Stimulated activated CD8-positive, alpha-beta memory T cell treated with anti-CD3 and anti-CD28 coated beads, Interleukin-12 subunit alpha, Interleukin-12 subunit beta, amount 100 ng/mL, for 1 hour (primary cell): ENCODE results near the gene PARP3.

Experiments used
- DNase-seq: peaks from one replicate; pipeline ENCODE4 v3.0.0-alpha.2; 2020; ENCODE audit warnings: low read depth

PARP3 gene

DNA sequence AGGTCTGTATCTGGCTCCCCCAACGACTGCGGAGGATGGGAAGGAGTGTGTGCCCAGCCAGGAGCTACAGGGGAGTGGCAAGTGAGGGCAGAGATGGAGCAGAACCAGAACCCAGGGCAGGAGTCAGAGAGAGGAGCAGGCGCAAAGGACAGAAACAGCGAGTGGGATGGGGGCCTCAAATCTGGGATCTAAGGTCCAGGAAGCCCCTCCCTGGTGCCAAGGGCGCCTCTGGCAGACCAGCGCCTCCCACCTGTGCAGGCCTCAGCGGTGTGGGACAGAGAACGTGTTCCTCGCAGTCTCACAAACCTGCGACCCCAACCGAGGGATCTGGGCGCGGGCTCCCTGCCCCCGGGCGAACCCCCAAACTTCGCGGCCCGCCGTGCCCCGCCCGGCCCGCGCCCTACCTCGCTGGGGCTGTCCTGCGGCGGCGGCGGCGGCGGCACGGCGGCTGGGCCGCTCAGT, 24.8 kb downstream of the PARP3 start:
- DNase-seq = no peak

DNA sequence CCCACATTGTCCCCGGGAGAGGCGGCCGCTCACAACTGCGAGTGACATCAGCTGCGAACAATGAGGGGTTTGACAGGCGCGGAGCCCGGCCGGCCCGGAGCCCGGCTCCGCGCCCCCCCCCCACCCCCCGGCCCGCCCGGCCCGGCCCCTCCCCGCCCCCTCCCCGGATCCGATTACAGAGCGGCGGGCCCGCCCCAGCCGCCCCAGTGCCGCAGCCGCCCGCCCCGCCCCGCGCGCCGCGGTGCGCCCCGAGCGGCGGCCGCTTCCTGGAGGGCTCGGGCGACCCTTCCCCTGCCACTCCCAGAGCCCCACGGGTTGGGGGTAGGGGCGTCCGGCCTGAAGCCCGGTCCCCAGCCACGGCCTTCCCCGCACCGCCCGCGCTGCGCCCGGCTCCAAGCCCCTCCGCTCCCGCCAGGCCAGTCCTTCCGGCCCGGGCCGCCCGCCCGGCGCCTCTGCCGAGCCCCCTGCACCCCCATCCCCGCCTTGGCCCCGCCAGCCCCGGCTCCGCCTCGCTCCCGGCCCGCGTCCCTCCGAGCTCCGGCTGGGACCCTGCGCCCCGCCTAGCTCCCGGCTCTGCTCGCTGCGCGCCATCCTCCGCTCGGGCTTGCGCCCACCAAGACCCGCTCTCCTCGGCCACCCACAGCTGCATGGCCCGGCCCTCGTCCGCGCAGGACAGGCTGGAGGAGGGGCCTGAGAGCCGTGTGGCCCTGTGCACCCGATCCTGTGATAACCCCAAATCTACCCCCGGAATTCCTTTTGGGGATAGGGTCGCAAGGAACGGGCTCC, 25.4 kb downstream of the PARP3 start, which contains the start of gene PCBP4:
PCBP4 (minus strand) TSS at position 71 of the 786 bp plus-strand sequence. CDS start 6,214 bp downstream, outside the sequence.
- DNase-seq = no peak

DNA sequence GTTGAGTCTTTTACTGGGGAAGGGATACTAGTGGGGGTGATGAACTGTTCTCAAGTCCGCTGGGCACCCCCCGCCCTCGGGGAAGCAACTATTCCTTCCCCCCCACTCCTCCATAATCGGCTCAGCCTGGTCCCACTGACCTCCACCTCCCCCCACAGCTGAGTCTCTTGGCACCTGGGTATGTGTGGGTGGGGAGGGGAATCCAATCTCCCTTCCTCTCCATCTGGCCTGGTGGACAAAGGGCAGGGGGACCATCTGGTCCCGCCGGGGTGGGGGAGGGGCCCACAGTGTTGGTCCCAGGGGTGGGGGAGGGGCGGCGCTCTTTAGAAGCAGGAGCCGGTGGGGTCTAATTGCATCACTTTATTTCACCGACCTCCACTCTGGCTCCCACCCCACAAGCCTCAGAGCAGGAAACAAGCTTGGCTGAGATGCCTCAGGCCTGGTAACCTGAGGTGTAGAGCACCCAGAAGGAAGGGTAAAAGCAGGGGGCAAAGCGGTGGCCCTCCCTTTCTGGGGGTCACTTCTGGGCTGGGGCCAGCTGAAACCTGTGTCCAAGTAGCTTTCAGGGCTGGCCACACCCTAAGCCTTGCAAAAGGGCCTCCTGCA, 26.1 kb downstream of the PARP3 start:
- no peak for DNase-seq

DNA sequence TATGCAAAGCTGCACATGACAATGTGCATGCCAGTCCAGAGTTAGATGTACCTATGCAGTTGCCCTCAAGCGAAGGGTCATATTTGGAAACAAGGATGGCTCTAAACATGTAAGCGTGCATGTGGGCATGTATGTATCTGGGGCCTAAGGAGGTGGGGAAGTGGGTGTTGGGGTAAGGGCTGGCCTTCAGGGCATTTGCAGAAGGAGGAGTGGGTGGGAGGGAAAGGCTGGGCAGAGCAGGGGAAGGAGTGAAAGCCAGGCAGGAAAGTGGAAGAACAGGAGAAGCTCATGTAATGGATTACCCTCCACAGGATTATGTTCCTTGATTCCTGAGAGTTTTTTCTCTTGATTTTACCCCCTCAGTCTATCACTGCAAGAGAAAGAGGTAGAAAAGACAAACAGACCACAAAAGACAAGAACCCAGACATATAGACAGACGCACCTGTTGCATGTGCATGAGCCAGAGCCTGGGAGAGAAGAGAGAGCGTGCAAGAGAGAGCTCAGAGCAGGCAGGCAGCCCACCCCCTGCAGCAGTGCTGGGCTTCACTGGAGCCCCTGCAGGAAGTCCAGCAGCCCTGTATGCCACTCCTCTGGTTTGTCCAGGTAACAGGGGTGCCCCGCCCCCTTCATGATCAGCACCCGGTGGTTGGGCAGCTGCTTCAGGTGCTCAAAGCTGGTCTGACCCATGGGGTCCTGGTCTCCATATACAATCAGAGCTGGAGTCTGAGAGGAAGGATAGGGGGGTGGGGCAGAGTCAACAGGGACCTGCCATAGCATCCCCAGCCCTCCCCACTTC, 26.9 kb downstream of the PARP3 start:
- DNase-seq = no peak

DNA sequence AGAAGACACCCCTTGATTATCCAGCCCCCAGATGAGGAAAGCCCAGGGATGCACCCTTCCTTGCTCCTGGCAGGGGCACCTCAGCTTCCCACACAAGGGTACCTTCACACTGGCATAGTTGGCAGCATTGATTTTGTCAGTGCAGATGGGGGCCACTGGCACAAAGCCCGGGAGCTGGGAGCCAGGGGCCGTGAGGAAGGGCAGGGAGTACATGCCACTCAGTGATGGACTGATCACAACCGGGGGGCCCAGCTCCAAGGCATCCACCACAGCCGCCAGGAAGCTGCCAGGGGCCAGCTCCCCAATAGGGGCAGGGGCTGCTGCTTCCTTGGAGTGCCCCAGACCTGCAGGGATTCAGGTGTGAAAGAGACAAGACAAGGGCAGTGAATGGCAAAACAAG, 27.7 kb downstream of the PARP3 start:
- no peak for DNase-seq

DNA sequence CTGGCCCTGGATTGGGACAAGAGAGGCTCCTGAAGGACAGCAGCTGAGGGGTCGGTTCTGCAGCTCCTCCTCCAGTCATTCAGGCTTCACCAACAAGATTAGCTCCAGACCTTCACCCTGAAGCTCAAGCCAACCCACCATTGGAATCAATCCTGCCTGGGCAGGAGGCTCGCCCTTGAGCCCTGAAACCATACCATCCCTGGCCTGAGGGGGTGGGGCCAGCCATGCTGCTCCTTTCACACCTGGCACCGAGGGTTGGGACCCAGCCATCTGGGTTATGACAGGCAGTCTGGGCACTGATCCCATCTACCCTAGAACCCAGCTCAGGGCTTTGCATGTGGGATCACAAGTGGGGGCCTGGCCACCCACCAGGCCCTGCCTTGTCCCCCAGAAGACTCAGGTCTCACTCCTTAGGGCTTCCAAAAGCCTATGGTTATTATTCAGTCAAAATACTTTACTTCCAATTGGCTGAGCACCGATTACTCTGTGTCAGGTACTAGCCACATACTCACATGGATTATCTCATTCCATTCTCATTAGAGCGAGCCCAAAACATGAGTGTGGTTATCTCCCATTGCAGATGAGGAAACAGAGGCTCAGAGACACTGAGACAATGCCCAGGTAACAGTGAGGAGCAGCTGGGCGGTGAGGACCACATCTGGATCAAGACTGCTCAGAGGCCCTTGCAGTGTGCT, 28.6 kb downstream of the PARP3 start:
- no peak for DNase-seq

DNA sequence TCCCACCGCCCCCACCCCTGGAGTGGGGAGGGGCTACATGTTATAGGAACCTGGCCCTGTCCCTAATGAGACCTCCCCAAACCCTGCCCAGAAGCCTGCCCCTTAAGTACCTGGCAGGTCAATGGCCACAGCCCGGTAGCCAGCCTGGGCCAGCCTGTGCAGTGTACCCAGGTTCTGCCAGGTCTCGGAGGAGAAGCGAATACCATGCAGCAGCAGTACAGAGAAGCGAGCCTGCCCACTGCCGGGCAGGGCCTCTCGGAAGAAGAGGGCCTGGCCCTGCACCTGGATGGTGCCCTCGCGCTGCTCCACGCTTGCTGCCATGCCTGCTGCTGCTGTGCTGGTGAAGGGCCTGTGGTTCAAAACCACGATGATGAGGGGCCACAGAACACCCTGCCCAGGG, 29.2 kb downstream of the PARP3 start:
- DNase-seq = no peak

DNA sequence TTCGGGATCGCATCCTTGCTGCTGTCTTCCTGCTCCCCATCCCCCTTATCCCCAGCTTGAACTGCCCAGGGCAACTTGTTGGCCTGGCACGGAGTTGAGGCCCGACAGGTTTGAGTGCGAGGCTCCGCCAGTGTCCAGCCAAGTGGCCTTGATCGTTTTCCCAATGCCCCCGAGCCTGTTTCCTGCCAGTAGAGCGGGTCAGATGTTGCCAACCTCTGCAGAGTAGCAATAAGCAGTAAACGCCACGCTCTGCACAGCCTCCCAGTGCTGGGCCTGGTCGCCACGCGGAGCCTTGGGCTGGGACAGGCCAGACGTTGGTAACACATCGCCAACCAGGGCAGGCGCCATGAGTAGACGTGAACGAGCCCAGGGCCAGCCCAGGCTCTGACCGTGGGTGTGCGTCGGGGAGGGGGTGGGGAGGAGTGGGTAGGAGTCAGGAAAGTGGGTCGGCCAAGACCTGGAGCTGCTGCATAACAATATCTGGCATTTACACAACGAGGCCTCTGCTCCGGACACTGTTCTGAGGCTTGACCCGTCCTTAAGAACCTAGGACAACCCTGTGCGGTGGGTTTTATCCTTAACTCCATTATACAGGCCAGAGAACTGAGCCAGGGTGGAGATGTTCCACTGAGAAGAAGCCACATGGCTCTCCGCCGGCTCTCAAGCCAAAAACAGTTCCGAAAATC, 32.3 kb downstream of the PARP3 start:
- no peak for DNase-seq

DNA sequence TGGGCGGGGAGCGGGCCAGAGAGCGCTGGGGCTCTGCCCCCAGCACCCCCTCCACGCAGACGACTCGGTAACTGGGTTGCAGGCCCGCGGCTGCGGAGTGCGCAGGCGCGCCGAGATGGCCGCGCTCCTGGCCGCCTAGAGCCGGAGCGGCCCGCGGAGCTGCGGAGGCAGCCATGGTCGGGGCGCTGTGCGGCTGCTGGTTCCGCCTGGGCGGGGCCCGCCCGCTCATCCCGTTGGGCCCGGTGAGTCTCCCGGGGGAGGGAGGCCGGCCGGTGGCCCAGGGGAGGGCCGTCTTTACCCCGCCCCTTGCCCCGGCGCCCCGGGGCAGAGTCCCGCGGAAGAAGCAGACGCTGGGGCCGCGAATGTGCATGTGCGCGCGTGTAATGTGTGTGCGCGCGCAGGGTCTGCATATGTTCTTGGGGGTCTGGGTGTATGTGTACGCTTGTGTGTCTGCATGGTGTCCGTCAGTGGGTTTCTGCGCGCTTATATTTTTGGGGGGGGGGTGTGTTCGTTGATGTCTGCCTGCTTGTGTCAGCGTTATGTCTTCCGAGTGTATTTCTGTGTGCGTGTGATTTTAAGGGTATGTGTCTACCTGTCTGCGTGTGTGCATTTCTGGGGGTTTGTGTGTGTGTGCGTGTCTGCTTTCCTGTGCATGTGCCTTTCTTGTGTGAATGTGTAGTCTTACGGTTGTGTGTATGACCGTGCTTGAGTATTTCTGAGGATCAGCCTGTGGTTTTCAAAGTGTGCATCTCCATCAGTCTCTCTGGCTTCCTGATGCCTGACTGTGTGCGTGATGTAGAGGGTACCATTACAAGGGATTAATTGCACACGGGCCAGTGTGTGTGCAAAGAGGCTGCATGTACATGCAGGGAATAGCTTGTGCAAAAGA, 33.0 kb downstream of the PARP3 start, which contains the start of gene ABHD14A:
ABHD14A (plus strand) TSS at position 102 of the 889 bp plus-strand sequence; CDS start at position 174, 72 bp downstream.
- DNase-seq = no peak

DNA sequence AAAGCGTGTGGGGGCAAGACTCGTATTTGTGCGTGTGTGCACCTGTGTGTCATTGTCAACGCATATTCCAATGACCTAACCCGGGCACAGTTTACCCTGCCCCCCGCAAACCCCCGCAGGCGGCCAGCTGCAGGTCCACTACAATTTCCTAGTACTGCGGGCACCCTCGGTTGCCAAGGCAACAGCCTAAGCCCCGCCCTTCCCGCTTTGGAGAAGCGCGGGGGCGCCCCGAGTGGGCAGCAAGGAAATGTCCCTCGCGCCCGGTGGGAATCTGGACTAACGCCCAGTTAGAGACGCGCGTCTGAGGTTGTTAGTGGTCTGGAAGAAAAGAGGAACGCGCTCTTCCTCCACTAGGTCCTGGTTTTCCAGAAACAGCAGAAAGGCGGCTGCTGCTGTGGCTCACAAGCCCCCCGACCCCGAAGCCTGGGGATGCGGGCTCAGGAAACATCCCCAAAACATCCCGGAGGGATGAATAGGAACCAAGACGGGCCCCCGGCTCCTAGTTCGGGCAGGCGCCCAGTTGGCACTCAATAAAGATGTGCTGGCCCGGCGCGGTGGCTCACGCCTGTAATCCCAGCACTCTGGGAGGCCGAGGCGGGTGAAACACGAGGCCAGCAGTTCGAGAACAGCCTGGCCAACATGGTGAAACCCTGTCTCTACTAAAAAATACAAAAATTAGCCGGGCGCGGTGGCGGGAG, 33.8 kb downstream of the PARP3 start:
- no peak for DNase-seq

DNA sequence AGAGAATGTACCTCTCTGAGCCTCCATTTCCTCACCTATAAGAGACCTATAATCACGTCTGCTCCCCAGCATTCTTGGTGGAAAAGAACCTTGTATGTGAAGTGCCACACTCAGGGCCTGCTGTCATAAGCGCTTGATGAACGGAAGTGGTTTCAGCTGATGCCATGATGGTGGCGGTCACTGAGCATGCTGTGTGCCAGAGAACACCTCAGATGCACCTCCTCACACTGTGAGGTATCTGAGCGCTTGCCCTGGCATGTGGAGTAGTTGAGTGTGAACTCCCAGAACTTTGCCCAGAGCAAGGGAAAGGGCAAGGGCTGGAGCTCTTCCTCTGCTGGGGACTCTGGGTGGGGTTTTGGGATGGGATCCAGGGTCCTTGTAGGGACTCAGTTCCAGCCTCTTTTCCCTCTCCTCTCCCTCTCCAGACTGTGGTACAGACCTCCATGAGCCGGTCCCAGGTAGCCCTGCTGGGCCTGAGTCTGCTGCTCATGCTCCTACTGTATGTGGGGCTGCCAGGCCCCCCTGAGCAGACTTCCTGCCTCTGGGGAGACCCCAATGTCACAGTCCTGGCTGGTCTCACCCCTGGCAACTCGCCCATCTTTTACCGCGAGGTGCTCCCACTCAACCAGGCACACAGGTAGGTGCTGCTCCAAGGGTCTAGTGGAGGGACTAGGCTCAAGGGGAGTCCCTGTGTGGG, 35.4 kb downstream of the PARP3 start:
- no peak for DNase-seq

DNA sequence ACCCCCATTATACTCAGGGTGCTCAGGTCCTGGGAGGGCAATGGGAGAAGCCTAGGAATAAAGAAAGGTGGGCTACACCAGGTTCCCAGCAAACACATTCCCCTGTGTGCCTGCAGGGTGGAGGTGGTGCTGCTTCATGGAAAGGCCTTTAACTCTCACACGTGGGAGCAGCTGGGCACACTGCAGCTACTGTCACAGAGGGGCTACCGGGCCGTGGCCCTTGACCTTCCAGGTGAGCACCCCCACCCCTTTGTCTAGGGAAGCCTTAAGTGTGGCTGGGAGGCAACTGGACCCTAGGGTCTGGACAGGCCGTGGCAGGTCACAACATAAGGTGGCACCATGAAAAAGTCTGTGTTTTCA, 36.0 kb downstream of the PARP3 start:
- no peak for DNase-seq

DNA sequence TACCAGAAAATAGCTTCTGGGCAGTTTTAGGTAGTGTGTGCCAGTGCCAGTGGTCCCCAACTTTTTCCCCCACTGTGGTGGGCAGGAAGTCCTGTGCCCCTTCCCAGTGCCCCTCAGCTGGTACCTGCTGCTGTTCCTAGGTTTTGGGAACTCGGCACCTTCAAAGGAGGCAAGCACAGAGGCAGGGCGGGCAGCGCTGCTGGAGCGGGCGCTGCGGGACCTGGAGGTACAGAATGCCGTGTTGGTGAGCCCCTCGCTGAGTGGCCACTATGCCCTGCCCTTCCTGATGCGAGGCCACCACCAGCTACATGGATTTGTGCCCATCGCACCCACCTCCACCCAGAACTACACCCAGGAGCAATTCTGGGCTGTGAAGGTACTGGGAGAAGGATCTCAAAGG, 38.1 kb downstream of the PARP3 start:
- DNase-seq = no peak

DNA sequence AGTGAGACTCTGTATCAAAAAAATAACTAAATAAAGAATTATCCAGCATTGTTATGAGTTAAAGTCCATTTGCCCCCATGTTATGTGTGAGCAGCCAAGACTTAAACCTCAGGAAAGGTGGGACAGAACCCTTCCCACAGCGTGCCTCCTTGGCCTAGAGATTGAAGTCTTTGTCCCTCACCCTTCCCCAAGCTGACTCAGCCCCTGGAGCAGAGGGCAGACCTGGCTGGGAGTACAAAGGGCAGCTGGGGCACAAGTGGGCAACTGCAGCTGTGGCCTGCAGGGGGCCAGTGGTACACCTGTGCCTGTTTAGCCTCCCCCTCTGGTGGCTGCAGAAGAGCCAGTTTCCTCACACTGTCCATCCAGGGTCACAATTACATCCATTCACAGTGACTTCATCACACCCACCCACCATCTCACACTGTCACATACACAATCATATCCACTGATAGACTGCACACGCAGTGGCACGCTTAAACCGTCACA, 40.2 kb downstream of the PARP3 start:
- DNase-seq = no peak

DNA sequence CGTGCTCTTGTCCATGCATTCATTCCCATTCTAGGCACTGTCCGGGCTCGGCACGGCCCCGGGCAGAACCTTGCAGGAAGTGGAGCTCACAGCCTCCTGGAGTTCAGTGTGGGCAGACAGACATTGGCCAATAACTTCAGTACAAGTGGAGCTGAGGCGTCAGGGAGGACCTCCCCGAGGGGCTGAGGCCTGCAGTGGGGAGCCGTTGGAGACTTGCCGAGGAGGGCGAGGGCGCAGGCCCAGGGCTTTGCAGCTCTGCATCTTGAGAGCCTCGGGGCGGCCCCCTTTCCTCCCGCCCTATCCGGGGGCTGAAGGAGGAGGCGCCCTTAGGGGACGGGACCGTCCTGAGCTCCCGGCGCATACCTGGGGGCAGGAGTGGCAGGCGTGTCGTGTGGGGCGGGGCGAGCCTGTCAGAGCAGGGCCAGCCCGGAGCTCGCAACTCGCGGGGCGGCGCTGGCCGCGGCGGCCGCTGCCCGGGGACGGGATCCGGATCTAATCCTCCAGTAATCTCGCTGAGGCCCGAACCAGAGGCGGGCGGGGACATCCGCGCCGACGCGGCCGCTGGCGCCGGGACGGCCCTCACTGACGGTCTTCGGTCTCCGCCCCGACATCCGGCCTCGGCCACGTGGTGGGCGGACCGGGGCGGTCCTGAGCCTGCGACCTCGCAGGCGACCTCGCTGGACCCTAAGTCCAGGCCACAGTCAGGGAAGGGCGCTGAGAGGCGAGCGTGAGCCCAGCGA, 40.8 kb downstream of the PARP3 start, which contains the start of gene ACY1:
ACY1 (plus strand) TSS at position 698 of the 740 bp plus-strand sequence. CDS start 530 bp downstream, outside the sequence.
- peak; percentile 35 for DNase-seq

DNA sequence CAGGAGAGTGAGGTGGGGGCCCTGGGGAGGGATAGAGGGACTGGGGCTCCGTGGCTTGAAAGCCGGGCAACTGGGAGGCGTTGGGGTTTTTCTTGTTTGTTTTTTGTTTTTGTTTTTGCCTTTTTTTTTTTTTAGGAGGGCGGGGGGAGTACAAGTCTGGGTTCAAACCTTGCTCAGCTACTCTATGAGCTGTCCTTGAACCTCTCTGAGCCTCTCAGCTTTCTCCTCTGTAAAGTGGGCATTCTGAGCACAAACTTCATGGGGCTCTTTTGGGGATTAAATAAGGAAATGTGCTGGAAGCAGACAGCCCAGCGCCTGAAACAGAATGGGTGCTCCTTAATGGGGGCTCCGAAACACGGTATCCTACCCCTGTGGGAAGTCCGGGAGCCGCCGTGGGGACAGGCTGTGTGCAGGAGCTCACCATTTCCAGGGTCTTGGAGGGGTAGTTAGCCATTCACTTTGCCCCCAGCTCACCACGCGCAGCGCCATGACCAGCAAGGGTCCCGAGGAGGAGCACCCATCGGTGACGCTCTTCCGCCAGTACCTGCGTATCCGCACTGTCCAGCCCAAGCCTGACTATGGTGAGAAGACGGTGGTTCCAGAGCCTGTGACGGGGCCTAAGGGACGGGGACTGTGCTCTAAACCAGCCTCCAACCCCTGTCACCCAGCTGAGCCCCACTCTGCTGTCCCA, 41.6 kb downstream of the PARP3 start:
- no peak for DNase-seq

DNA sequence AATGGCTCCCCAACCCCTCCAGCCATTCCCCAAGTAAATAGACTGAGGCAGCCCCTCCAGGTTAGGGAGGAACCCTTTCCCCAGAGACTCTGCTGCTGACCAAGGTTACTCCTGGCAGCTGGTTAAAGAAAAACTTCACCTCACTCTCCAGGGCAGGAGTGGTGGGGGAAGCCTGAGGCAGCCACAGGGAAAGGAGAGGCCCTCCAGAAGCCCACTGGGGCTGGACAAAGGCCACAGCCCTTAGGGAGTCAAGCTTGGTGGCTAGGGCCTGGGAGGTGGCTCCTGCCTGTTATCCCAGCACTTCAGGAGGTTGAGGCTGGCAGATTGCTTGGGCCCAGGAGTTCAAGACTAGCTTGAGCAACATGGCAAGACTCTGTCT, 42.1 kb downstream of the PARP3 start:
- no peak for DNase-seq

DNA sequence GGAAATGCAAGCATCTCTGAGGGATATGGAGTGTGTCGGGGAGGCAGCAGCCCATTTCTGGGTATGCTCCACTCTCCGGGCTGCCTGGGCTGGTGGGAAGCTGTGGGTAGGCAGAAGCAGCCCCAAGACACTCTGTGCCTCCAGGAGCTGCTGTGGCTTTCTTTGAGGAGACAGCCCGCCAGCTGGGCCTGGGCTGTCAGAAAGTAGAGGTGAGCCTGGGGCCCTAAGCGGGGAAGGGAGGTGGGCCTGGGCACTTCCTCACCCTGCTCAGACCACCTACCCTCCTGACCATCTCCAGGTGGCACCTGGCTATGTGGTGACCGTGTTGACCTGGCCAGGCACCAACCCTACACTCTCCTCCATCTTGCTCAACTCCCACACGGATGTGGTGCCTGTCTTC, 42.9 kb downstream of the PARP3 start:
- DNase-seq = no peak
